ENCODE results near the gene FSD2. TPM values are rescaled to one million over a fixed set of nuclear protein-coding genes. Genes with fewer than 3 reads are reported as not detected.
"Not testable (repeated sequence)": the region's sequence is repeated elsewhere in the genome, so short reads cannot be mapped to it uniquely, and the experiment has no call there.

Gene FSD2
- total RNA-seq, 1 experiment from 2014 or later, result not detected

GRCh38 chr15:82768414-82769054 is 37.3 kb downstream of the FSD2 start:
- intact Hi-C loops (cut with micrococcal nuclease), result no loop called here
- POLR2A ChIA-PET, result interaction anchor here (0.7 to 2.4 kb wide), 3 partner anchors 18 to 1034 kb away, joined by 3 to 14 read pairs (median 4); no protein-coding TSS in a partner anchor
- H3K9me3 Mint-ChIP-seq (ENCODE audit: unreplicated experiment), result no peaks in the 10 kb centered on the region
- H3K36me3 Mint-ChIP-seq (ENCODE audit: insufficient read depth, unreplicated experiment), result no peaks in the 10 kb centered on the region
- no peak overlapping the region for H3K4me3 Mint-ChIP-seq (ENCODE audit: unreplicated experiment)
- H3K27me3 Mint-ChIP-seq (ENCODE audit: insufficient read depth, unreplicated experiment), result no peaks in the 10 kb centered on the region
- DNase-seq (ENCODE audit: unreplicated experiment), result peak; percentile 35
- no TSS peak for BruUV-seq (replicated peaks)
- CTCF ChIA-PET, result interaction anchor here (0.6 to 1.4 kb wide), 4 partner anchors 13 to 161 kb away, joined by 3 read pairs; no protein-coding TSS in a partner anchor
- TF ChIP-seq CTCF (IDR thresholded peaks at IDR 0.05; ENCODE audit: unreplicated experiment), result no peak
- H3K4me1 Mint-ChIP-seq (ENCODE audit: insufficient read depth, unreplicated experiment), result peaks cover 6% of the 10 kb centered on the region
- H3K27ac Mint-ChIP-seq (ENCODE audit: low read depth, unreplicated experiment), result peak overlapping the region; percentile 10

GRCh38 chr15:82767163-82767829 is 38.6 kb downstream of the FSD2 start:
- Mint-ChIP-seq H3K4me1 (ENCODE audit: insufficient read depth, unreplicated experiment) (peaks cover 6% of the 10 kb centered on the region), H3K27ac (ENCODE audit: low read depth, unreplicated experiment) (no peak overlapping the region), H3K9me3 (ENCODE audit: unreplicated experiment) (no peaks in the 10 kb centered on the region), H3K36me3 (ENCODE audit: insufficient read depth, unreplicated experiment) (peaks cover 1% of the 10 kb centered on the region), H3K27me3 (ENCODE audit: insufficient read depth, unreplicated experiment) (no peaks in the 10 kb centered on the region), H3K4me3 (ENCODE audit: unreplicated experiment) (no peak overlapping the region)
- BruUV-seq (replicated peaks), result no TSS peak
- DNase-seq (ENCODE audit: unreplicated experiment), result no peak
- CTCF ChIA-PET, result interaction anchor here (1.4 kb wide), 1 partner anchor 16 kb away, joined by 3 read pairs; no protein-coding TSS in a partner anchor
- no peak for TF ChIP-seq CTCF (IDR thresholded peaks at IDR 0.05; ENCODE audit: unreplicated experiment)
- POLR2A ChIA-PET, result interaction anchor here (0.7 to 3.1 kb wide), 3 partner anchors 17 to 28 kb away, joined by 3 to 20 read pairs (median 14); no protein-coding TSS in a partner anchor
- intact Hi-C loops (cut with micrococcal nuclease), result no loop called here

DNA sequence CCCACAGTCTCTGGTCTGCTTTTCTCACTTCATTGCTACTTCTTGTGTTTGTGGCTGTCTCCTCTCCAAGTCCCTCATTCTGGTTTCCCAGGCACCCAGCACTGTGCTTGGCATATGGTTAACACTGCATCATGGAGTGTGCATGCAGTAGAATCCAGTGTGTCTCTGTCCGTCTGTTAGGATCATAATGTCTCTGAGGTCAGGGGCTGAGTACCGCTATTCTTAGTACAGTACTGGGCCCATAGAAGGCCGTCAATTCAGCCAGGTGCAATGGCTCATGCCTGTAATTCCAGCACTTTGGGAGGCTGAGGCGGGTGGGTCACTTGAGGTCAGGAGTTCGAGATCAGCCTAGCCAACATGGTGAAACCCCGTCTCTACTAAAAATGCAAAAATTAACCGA is 39.7 kb downstream of the FSD2 start:
- intact Hi-C loops (cut with micrococcal nuclease); H3K9me3 Mint-ChIP-seq (ENCODE audit: unreplicated experiment); CTCF ChIA-PET; H3K4me1 Mint-ChIP-seq (ENCODE audit: insufficient read depth, unreplicated experiment); H3K4me3 Mint-ChIP-seq (ENCODE audit: unreplicated experiment); DNase-seq (ENCODE audit: unreplicated experiment); H3K27me3 Mint-ChIP-seq (ENCODE audit: insufficient read depth, unreplicated experiment); H3K27ac Mint-ChIP-seq (ENCODE audit: low read depth, unreplicated experiment); H3K36me3 Mint-ChIP-seq (ENCODE audit: insufficient read depth, unreplicated experiment); BruUV-seq (replicated peaks): not testable (repeated sequence)
- POLR2A ChIA-PET, result interaction anchor here (1.2 to 3.1 kb wide), 2 partner anchors 16 to 18 kb away, joined by 3 to 20 read pairs; no protein-coding TSS in a partner anchor

GRCh38 chr15:82764740-82765139 is 41.1 kb downstream of the FSD2 start:
- H3K9me3 Mint-ChIP-seq (ENCODE audit: unreplicated experiment), result no peaks in the 10 kb centered on the region
- H3K36me3 Mint-ChIP-seq (ENCODE audit: insufficient read depth, unreplicated experiment), result peaks cover 10% of the 10 kb centered on the region
- H3K4me1 Mint-ChIP-seq (ENCODE audit: insufficient read depth, unreplicated experiment), result peaks cover 6% of the 10 kb centered on the region
- no peaks in the 10 kb centered on the region for H3K27me3 Mint-ChIP-seq (ENCODE audit: insufficient read depth, unreplicated experiment)
- no peak overlapping the region for H3K4me3 Mint-ChIP-seq (ENCODE audit: unreplicated experiment)
- ChIA-PET POLR2A (interaction anchor here (3.1 kb wide), 1 partner anchor 14 kb away, joined by 20 read pairs; no protein-coding TSS in a partner anchor), CTCF (interaction anchor here (1.2 kb wide), 1 partner anchor 238 kb away, joined by 3 read pairs; no protein-coding TSS in a partner anchor)
- no peak for TF ChIP-seq CTCF (IDR thresholded peaks at IDR 0.05; ENCODE audit: unreplicated experiment)
- no peak overlapping the region for H3K27ac Mint-ChIP-seq (ENCODE audit: low read depth, unreplicated experiment)
- no TSS peak for BruUV-seq (replicated peaks)
- intact Hi-C loops (cut with micrococcal nuclease), result no loop called here
- no peak for DNase-seq (ENCODE audit: unreplicated experiment)

All from MCF 10A (cell line).